Activated T-cell treated with anti-CD3 and anti-CD28 coated beads, Interleukin-2, amount 50 U/mL, for 72 hours (primary cell): ENCODE results near the gene PCDHGA1. TPM values are rescaled to one million over a fixed set of nuclear protein-coding genes. Genes with fewer than 3 reads are reported as not detected.
"Not testable (repeated sequence)": the region's sequence is repeated elsewhere in the genome, so short reads cannot be mapped to it uniquely, and the experiment has no call there.

ENCODE experiments used
- ATAC-seq, 2 donors: fragments of 150-1000 bp; cut with Tn5 transposase; replicated peaks in 1 of 2; 2 replicates each; pipeline ENCODE4 v1.10.0; 2021; ENCODE audit warnings: moderate library complexity in 2 of 2, mild to moderate bottlenecking in 1 of 2
- DNase-seq, 2 donors: peaks; one replicate each; pipeline ENCODE4 v3.0.0; 2021 to 2022; ENCODE audit warnings: mixed read lengths in 1 of 2
- H3K27ac Mint-ChIP-seq: one replicate; pipeline ENCODE4 v1.8.0; 2022; ENCODE audit warnings: mild to moderate bottlenecking, moderate library complexity, mixed read lengths
- H3K27me3 Mint-ChIP-seq: one replicate; pipeline ENCODE4 v1.8.0; 2022; ENCODE audit warnings: low read depth, mixed read lengths
- H3K36me3 Mint-ChIP-seq, 2 donors: one replicate each; pipeline ENCODE4 v1.8.0; 2022; ENCODE audit warnings: mixed read lengths in 2 of 2, mild to moderate bottlenecking in 1 of 2; ENCODE audit not compliant: insufficient read depth in 2 of 2
- H3K4me1 Mint-ChIP-seq: one replicate; pipeline ENCODE4 v1.8.0; 2022; ENCODE audit warnings: low read depth, mixed read lengths
- H3K4me3 Mint-ChIP-seq, 2 donors: one replicate each; pipeline ENCODE4 v1.8.0; 2022; ENCODE audit warnings: mild to moderate bottlenecking in 2 of 2, mixed read lengths in 2 of 2, moderate library complexity in 2 of 2
- H3K9me3 Mint-ChIP-seq, 2 donors: one replicate each; pipeline ENCODE4 v1.8.0; 2022; ENCODE audit warnings: mixed read lengths in 2 of 2
- total RNA-seq, 2 donors: library from RNA; stranded (reverse); gene quantifications; one replicate each; pipeline ENCODE4 v1.2.3, GENCODE V29; 2022

Gene PCDHGA1
- total RNA-seq, 2 donors from 2014 or later: 0.05 TPM

DNA sequence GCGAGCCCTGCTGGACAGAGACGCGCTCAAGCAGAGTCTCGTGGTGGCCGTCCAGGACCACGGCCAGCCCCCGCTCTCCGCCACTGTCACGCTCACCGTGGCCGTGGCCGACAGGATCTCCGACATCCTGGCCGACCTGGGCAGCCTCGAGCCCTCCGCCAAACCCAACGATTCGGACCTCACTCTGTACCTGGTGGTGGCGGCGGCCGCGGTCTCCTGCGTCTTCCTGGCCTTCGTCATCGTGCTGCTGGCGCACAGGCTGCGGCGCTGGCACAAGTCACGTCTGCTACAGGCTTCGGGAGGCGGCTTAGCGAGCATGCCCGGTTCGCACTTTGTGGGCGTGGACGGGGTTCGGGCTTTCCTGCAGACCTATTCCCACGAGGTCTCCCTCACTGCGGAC, 2.3 kb downstream of the PCDHGA1 start:
- Mint-ChIP-seq H3K27me3 (peaks cover 56% of the 10 kb centered on the region), H3K36me3 (peaks cover 18 to 19% of the 10 kb centered on the region in 2 donors), H3K9me3 (peaks cover 6 to 19% of the 10 kb centered on the region in 2 donors)
- not testable (repeated sequence) for H3K4me3 Mint-ChIP-seq, H3K27ac Mint-ChIP-seq, H3K4me1 Mint-ChIP-seq, DNase-seq, ATAC-seq

- peak in 1 of 2 donors; percentile 40 for ATAC-seq
- Mint-ChIP-seq H3K36me3 (peaks cover 22 to 29% of the 10 kb centered on the region in 2 donors), H3K27ac (no peak within 1 kb of the TSS), H3K27me3 (peaks cover 57% of the 10 kb centered on the region), H3K4me3 (peak within 1 kb of the TSS; percentile 56 to 73), H3K4me1 (no peaks in the 10 kb centered on the region), H3K9me3 (peaks cover 8 to 16% of the 10 kb centered on the region in 2 donors)
- peak in 1 of 2 donors; percentile 30 for DNase-seq
Observed at GRCh38 chr5:141338538-141339306, 8.4 kb downstream of the PCDHGA1 start, which contains the start of gene PCDHGA2. Gene PCDHGA2, plus strand, starts transcription at chr5:141338760.

DNA sequence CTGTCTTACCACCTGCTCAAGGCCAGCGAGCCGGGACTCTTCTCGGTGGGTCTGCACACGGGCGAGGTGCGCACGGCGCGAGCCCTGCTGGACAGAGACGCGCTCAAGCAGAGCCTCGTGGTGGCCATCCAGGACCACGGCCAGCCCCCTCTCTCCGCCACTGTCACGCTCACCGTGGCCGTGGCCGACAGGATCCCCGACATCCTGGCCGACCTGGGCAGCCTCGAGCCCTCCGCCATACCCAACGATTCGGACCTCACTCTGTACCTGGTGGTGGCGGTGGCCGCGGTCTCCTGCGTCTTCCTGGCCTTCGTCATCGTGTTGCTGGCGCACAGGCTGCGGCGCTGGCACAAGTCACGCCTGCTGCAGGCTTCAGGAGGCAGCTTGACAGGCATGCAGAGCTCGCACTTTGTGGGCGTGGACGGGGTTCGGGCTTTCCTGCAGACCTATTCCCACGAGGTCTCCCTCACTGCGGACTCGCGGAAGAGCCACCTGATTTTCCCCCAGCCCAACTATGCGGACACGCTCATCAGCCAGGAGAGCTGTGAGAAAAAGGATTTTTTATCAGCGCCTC, 10.6 kb downstream of the PCDHGA1 start:
- peaks cover 53% of the 10 kb centered on the region for H3K27me3 Mint-ChIP-seq
- peaks cover 22 to 31% of the 10 kb centered on the region in 2 donors for H3K36me3 Mint-ChIP-seq
- peaks cover 8 to 17% of the 10 kb centered on the region in 2 donors for H3K9me3 Mint-ChIP-seq
- H3K4me3 Mint-ChIP-seq, H3K4me1 Mint-ChIP-seq, DNase-seq, ATAC-seq, H3K27ac Mint-ChIP-seq: not testable (repeated sequence)

DNA sequence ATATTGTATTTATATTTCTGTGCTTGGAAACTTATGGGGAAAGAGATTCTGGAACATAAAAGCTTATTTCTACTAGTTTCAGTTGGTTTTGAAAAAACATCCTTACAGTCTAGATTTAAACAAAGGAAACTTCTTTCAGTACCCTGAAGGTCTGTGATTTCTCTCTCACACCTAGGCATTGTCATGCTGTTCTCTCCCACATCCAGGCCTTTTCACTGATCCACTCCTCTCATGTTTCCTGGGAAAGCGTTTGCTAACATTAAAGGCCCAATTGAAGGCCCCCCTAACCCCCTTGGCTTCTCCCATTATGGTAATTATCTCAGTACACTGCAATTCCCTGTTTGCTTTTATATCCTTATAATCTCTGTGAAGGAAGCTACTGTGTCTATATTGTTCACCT, 12.5 kb downstream of the PCDHGA1 start:
- ATAC-seq (no peak), DNase-seq (no peak)
- no peak overlapping the region for H3K4me3 Mint-ChIP-seq
- peaks cover 60% of the 10 kb centered on the region for H3K27me3 Mint-ChIP-seq
- peaks cover 9 to 14% of the 10 kb centered on the region in 2 donors for H3K9me3 Mint-ChIP-seq
- H3K36me3 Mint-ChIP-seq: peaks cover 23 to 40% of the 10 kb centered on the region in 2 donors
- H3K27ac Mint-ChIP-seq: no peak overlapping the region
- no peaks in the 10 kb centered on the region for H3K4me1 Mint-ChIP-seq

DNA sequence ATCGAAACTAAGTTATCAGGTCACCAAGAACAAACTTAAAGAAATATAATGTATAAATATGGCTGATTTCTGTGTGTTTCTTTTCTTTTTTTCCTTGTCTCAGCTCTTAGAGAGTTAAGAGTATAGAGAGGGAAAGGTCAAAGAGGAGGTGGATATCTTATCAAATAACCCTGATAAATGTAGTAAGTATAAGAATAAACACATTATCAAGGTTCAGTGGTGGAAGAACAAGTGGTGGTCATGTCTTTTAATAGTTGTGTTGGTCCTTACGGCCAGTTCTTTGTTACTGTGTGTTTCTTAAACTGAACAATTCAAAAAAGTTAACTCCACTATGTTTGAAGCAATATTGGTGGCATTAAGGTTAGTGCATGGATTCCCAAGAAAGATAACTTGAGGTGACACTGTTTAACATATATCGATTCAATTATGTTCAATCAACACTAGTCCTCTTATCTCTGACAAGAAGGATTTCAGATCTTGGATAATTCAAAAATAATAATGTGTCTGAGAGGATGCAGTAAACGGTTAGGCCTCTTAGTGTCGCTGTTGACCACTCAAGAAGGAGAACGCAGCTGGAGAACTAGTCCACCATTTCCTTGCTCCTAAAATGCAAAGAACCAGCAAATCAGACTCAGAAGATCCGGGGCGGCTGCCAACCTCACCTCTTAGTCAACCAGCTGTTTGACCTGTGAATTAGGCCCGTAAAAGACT, 13.1 kb downstream of the PCDHGA1 start, which contains the start of gene PCDHGA3:
Gene PCDHGA3, plus strand, starts transcription at position 588 of the 711 bp plus-strand sequence. CDS start 205 bp downstream, outside the sequence.
- DNase-seq: peak in 1 of 2 donors; percentile 33
- peaks cover 8 to 14% of the 10 kb centered on the region in 2 donors for H3K9me3 Mint-ChIP-seq
- no peak within 1 kb of the TSS for H3K27ac Mint-ChIP-seq
- H3K36me3 Mint-ChIP-seq: peaks cover 21 to 39% of the 10 kb centered on the region in 2 donors
- no peaks in the 10 kb centered on the region for H3K4me1 Mint-ChIP-seq
- peak within 1 kb of the TSS; percentile 72 to 78 for H3K4me3 Mint-ChIP-seq
- peaks cover 55% of the 10 kb centered on the region for H3K27me3 Mint-ChIP-seq
- ATAC-seq: no peak

- Mint-ChIP-seq H3K27ac (no peak overlapping the region), H3K27me3 (peaks cover 55% of the 10 kb centered on the region), H3K4me1 (no peaks in the 10 kb centered on the region), H3K9me3 (peaks cover 8 to 12% of the 10 kb centered on the region in 2 donors), H3K4me3 (peak overlapping the region; percentile 72 to 78), H3K36me3 (peaks cover 19 to 38% of the 10 kb centered on the region in 2 donors)
- ATAC-seq (no peak), DNase-seq (no peak)
Observed at GRCh38 chr5:141343953-141344463, 13.7 kb downstream of the PCDHGA1 start.

- Mint-ChIP-seq H3K9me3 (peaks cover 9 to 12% of the 10 kb centered on the region in 2 donors), H3K4me3 (no peak overlapping the region)
Observed at GRCh38 chr5:141345327-141345726, 15.0 kb downstream of the PCDHGA1 start.

DNA sequence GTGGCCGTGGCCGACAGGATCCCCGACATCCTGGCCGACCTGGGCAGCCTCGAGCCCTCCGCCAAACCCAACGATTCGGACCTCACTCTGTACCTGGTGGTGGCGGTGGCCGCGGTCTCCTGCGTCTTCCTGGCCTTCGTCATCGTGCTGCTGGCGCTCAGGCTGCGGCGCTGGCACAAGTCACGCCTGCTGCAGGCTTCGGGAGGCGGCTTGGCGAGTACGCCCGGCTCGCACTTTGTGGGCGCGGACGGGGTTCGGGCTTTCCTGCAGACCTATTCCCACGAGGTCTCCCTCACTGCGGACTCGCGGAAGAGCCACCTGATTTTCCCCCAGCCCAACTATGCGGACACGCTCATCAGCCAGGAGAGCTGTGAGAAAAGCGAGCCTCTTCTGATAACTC, 15.7 kb downstream of the PCDHGA1 start:
- H3K4me1 Mint-ChIP-seq, ATAC-seq, DNase-seq, H3K4me3 Mint-ChIP-seq, H3K27ac Mint-ChIP-seq: not testable (repeated sequence)
- Mint-ChIP-seq H3K9me3 (peaks cover 8 to 10% of the 10 kb centered on the region in 2 donors), H3K36me3 (peaks cover 16 to 39% of the 10 kb centered on the region in 2 donors), H3K27me3 (peaks cover 67% of the 10 kb centered on the region)

More at GRCh38 chr5:141345327-141345726, 15.0 kb downstream of the PCDHGA1 start:
- Mint-ChIP-seq H3K27me3 (peaks cover 62% of the 10 kb centered on the region), H3K36me3 (peaks cover 18 to 42% of the 10 kb centered on the region in 2 donors), H3K4me1 (peaks cover 6% of the 10 kb centered on the region), H3K27ac (no peak overlapping the region)
- ATAC-seq (no peak), DNase-seq (no peak)

GRCh38 chr5:141349917-141350619, 19.8 kb downstream of the PCDHGA1 start, which contains the start of gene PCDHGB1:
Gene PCDHGB1, plus strand, starts transcription at chr5:141350099. Its CDS starts 162 bp downstream, at chr5:141350261.
- peak within 1 kb of the TSS; percentile 75 to 82 for H3K4me3 Mint-ChIP-seq
- ATAC-seq (no peak), DNase-seq (peak; percentile 38 to 51)
- H3K27ac Mint-ChIP-seq: peak within 1 kb of the TSS; percentile 50
- H3K27me3 Mint-ChIP-seq: peaks cover 74% of the 10 kb centered on the region
- peaks cover 6% of the 10 kb centered on the region for H3K4me1 Mint-ChIP-seq
- H3K9me3 Mint-ChIP-seq: peaks cover 10 to 15% of the 10 kb centered on the region in 2 donors
- peaks cover 15 to 30% of the 10 kb centered on the region in 2 donors for H3K36me3 Mint-ChIP-seq

DNA sequence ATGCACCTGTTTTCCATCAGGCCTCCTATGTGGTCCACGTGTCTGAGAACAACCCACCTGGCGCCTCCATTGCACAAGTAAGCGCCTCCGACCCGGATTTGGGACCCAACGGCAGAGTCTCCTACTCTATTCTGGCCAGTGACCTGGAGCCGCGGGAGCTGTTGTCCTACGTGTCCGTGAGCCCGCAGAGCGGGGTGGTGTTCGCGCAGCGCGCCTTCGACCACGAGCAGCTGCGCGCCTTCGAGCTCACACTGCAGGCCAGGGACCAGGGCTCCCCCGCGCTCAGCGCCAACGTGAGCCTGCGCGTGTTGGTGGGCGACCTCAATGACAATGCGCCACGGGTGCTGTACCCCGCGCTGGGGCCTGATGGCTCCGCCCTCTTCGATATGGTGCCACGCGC, 21.3 kb downstream of the PCDHGA1 start:
- no peak overlapping the region for H3K4me3 Mint-ChIP-seq
- no peak for ATAC-seq
- peaks cover 6% of the 10 kb centered on the region for H3K4me1 Mint-ChIP-seq
- peaks cover 8 to 12% of the 10 kb centered on the region in 2 donors for H3K9me3 Mint-ChIP-seq
- H3K27me3 Mint-ChIP-seq: peaks cover 77% of the 10 kb centered on the region
- peaks cover 17 to 19% of the 10 kb centered on the region in 2 donors for H3K36me3 Mint-ChIP-seq
- no peak for DNase-seq
- H3K27ac Mint-ChIP-seq: no peak overlapping the region

GRCh38 chr5:141354900-141355469, 24.7 kb downstream of the PCDHGA1 start, which contains the start of gene PCDHGA4:
Gene PCDHGA4, plus strand, starts transcription at chr5:141355021. Its CDS starts 87 bp downstream, at chr5:141355108.
- peaks cover 81% of the 10 kb centered on the region for H3K27me3 Mint-ChIP-seq

More at GRCh38 chr5:141354900-141355469, 24.7 kb downstream of the PCDHGA1 start, which contains the start of gene PCDHGA4:
- Mint-ChIP-seq H3K27ac (no peak within 1 kb of the TSS), H3K4me3 (peak within 1 kb of the TSS; percentile 65 to 73), H3K4me1 (peaks cover 7% of the 10 kb centered on the region), H3K9me3 (peaks cover 10 to 11% of the 10 kb centered on the region in 2 donors), H3K36me3 (peaks cover 14 to 16% of the 10 kb centered on the region in 2 donors)
- no peak for ATAC-seq
- no peak for DNase-seq
